ENCODE measurements around the gene ACOT6. TPM values are rescaled to one million over a fixed set of nuclear protein-coding genes. Genes with fewer than 3 reads are reported as not detected.
"Not testable (repeated sequence)": the region's sequence is repeated elsewhere in the genome, so short reads cannot be mapped to it uniquely, and the experiment has no call there.

The ACOT6 gene
- polyA plus RNA-seq, 3 donors = not detected

DNA sequence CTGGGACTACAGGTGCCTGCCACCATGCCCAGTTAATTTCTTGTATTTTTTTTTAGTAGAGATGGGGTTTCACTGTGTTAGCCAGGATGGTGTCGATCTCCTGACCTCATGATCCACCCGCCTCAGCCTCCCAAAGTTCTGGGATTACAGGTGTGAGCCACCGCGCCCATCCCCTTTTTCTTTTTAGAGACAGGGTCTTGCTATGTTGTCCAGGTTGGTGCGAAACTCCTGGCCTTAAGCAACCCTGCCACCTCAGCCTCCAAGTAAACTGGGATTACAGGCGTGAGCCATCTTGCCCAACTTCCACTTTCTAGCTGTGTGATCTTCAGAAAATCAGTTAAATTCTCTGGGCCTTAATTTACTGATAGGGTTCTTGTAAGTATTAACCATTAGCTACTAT is 45.4 kb upstream of the ACOT6 start:
- intact Hi-C loops (cut with micrococcal nuclease); H3K4me3 Mint-ChIP-seq; DNase-seq; H3K27ac Mint-ChIP-seq; H3K36me3 ChIP-seq (replicated peaks in 1 of 2; ENCODE audit: control insufficient read depth in 1 of 2, insufficient read depth in 2 of 2, low read length in 2 of 2); H4K20me1 ChIP-seq (ENCODE audit: insufficient read depth, low read length); H3K36me3 Mint-ChIP-seq; H3K4me2 ChIP-seq (replicated peaks; ENCODE audit: extremely low read depth, low read length, poor library complexity, severe bottlenecking); H3K27me3 ChIP-seq (ENCODE audit: control insufficient read depth in 2 of 2, insufficient read depth in 2 of 2, low read length in 2 of 2); H3K4me3 ChIP-seq (replicated peaks in 1 of 3; ENCODE audit: low read depth in 2 of 3, low read length in 3 of 3); H3K27me3 Mint-ChIP-seq (ENCODE audit: low read depth in 3 of 3); H3K27ac ChIP-seq (ENCODE audit: low read depth in 1 of 2, low read length in 2 of 2); H2AFZ ChIP-seq (ENCODE audit: insufficient read depth, low read depth, low read length, poor library complexity, severe bottlenecking); H3K79me2 ChIP-seq (ENCODE audit: insufficient read depth, low read length); H3K9ac ChIP-seq (ENCODE audit: insufficient read depth, low read length, poor library complexity, severe bottlenecking): not testable (repeated sequence)
- Mint-ChIP-seq H3K4me1 (peaks cover 22% of the 10 kb centered on the region), H3K9me3 (peaks cover 9 to 18% (median 16%) of the 10 kb centered on the region in 7 donors)
- WGBS (ENCODE audit: insufficient coverage) = no CpG with 5 or more reads among the region's 6 CpGs
- Histone ChIP-seq H3K9me3 (replicated peaks in 1 of 2; ENCODE audit: control insufficient read depth in 1 of 2, insufficient read depth in 1 of 2, low read length in 2 of 2) (peaks cover 5 to 12% of the 10 kb centered on the region in 2 donors), H3K4me1 (ENCODE audit: control insufficient read depth in 1 of 2, insufficient read depth in 2 of 2, low read length in 2 of 2) (peaks cover 11 to 25% of the 10 kb centered on the region in 2 donors)

- 99% methylated on average over 7 of the region's 7 CpGs for WGBS (ENCODE audit: insufficient coverage)
Observed at GRCh38 chr14:73567358-73567757, 45.0 kb upstream of the ACOT6 start.

More at GRCh38 chr14:73567358-73567757, 45.0 kb upstream of the ACOT6 start:
- Mint-ChIP-seq H3K4me1 (peaks cover 22% of the 10 kb centered on the region), H3K4me3 (no peak overlapping the region), H3K27ac (no peak overlapping the region), H3K36me3 (peaks cover 0 to 3% of the 10 kb centered on the region in 2 donors), H3K27me3 (ENCODE audit: low read depth in 3 of 3) (peaks cover 4 to 6% (median 4%) of the 10 kb centered on the region in 3 donors), H3K9me3 (peaks cover 8 to 14% (median 12%) of the 10 kb centered on the region in 7 donors)
- H3K4me3 ChIP-seq (replicated peaks in 1 of 3; ENCODE audit: low read depth in 2 of 3, low read length in 3 of 3) = no peak overlapping the region
- peaks cover 11 to 25% of the 10 kb centered on the region in 2 donors for H3K4me1 ChIP-seq (ENCODE audit: control insufficient read depth in 1 of 2, insufficient read depth in 2 of 2, low read length in 2 of 2)
- H3K9ac ChIP-seq (ENCODE audit: insufficient read depth, low read length, poor library complexity, severe bottlenecking) = no peak overlapping the region
- intact Hi-C loops (cut with micrococcal nuclease) = no loop called here
- no peaks in the 10 kb centered on the region for H4K20me1 ChIP-seq (ENCODE audit: insufficient read depth, low read length)
- no peak overlapping the region for H3K4me2 ChIP-seq (replicated peaks; ENCODE audit: extremely low read depth, low read length, poor library complexity, severe bottlenecking)
- no peak overlapping the region for H3K27ac ChIP-seq (ENCODE audit: low read depth in 1 of 2, low read length in 2 of 2)
- no peaks in the 10 kb centered on the region for H3K79me2 ChIP-seq (ENCODE audit: insufficient read depth, low read length)
- TF ChIP-seq CTCF (IDR thresholded peaks at IDR 0.05) = no peak
- no peak for DNase-seq
- H2AFZ ChIP-seq (ENCODE audit: insufficient read depth, low read depth, low read length, poor library complexity, severe bottlenecking) = no peak overlapping the region
- peaks cover under 1 to 9% of the 10 kb centered on the region in 2 donors for H3K9me3 ChIP-seq (replicated peaks in 1 of 2; ENCODE audit: control insufficient read depth in 1 of 2, insufficient read depth in 1 of 2, low read length in 2 of 2)
- no peaks in the 10 kb centered on the region for H3K27me3 ChIP-seq (ENCODE audit: control insufficient read depth in 2 of 2, insufficient read depth in 2 of 2, low read length in 2 of 2)
- no peaks in the 10 kb centered on the region for H3K36me3 ChIP-seq (replicated peaks in 1 of 2; ENCODE audit: control insufficient read depth in 1 of 2, insufficient read depth in 2 of 2, low read length in 2 of 2)
